Activated naive CD8-positive, alpha-beta T cell treated with anti-CD3 and anti-CD28 coated beads for 36 hours (primary cell): ENCODE results near the gene TBL1XR1. TPM values are rescaled to one million over a fixed set of nuclear protein-coding genes. Genes with fewer than 3 reads are reported as not detected.

Source experiments
- DNase-seq: peaks from one replicate; pipeline ENCODE4 v3.0.0; 2021
- H3K27ac Mint-ChIP-seq: one replicate; pipeline ENCODE4 v1.8.0; 2022; ENCODE audit warnings: mild to moderate bottlenecking, moderate library complexity, mixed read lengths
- H3K27me3 Mint-ChIP-seq: one replicate; pipeline ENCODE4 v1.8.0; 2022; ENCODE audit warnings: mild to moderate bottlenecking, mixed read lengths
- H3K36me3 Mint-ChIP-seq: one replicate; pipeline ENCODE4 v1.8.0; 2021; ENCODE audit warnings: mild to moderate bottlenecking, mixed read lengths
- H3K4me1 Mint-ChIP-seq: one replicate; pipeline ENCODE4 v1.8.0; 2021; ENCODE audit warnings: mixed read lengths
- H3K4me3 Mint-ChIP-seq: one replicate; pipeline ENCODE4 v1.8.0; 2022; ENCODE audit warnings: mild to moderate bottlenecking, moderate library complexity, mixed read lengths
- H3K9me3 Mint-ChIP-seq: one replicate; pipeline ENCODE4 v1.8.0; 2022; ENCODE audit warnings: mixed read lengths
- total RNA-seq, 2 experiments: library from RNA; stranded (reverse); gene quantifications; one replicate each; pipeline ENCODE4 v1.2.3, GENCODE V29; 2021

The TBL1XR1 gene
- total RNA-seq, 2 experiments from 2014 or later, result 204 to 227 TPM

GRCh38 chr3:177131927-177132636 is 65.2 kb downstream of the TBL1XR1 start:
- H3K27ac Mint-ChIP-seq, result no peak overlapping the region
- H3K4me3 Mint-ChIP-seq, result no peak overlapping the region
- H3K9me3 Mint-ChIP-seq, result peaks cover 2% of the 10 kb centered on the region
- no peak for DNase-seq
- H3K4me1 Mint-ChIP-seq, result peaks cover 68% of the 10 kb centered on the region
- H3K36me3 Mint-ChIP-seq, result peaks cover 66% of the 10 kb centered on the region
- H3K27me3 Mint-ChIP-seq, result no peaks in the 10 kb centered on the region

GRCh38 chr3:177127008-177127407 is 70.3 kb downstream of the TBL1XR1 start:
- Mint-ChIP-seq H3K27ac (no peak overlapping the region), H3K4me1 (peaks cover 73% of the 10 kb centered on the region), H3K36me3 (peaks cover 63% of the 10 kb centered on the region)

GRCh38 chr3:177126015-177126773 is 71.1 kb downstream of the TBL1XR1 start:
- H3K9me3 Mint-ChIP-seq, result peaks cover 27% of the 10 kb centered on the region
- H3K27ac Mint-ChIP-seq, result no peak overlapping the region
- H3K4me1 Mint-ChIP-seq, result peaks cover 70% of the 10 kb centered on the region
- H3K36me3 Mint-ChIP-seq, result peaks cover 63% of the 10 kb centered on the region
- no peaks in the 10 kb centered on the region for H3K27me3 Mint-ChIP-seq
- DNase-seq, result no peak
- H3K4me3 Mint-ChIP-seq, result no peak overlapping the region

More at GRCh38 chr3:177127008-177127407, 70.3 kb downstream of the TBL1XR1 start:
- Mint-ChIP-seq H3K9me3 (peaks cover 22% of the 10 kb centered on the region), H3K4me3 (no peak overlapping the region), H3K27me3 (no peaks in the 10 kb centered on the region)
- DNase-seq, result no peak

- DNase-seq, result no peak
- H3K4me1 Mint-ChIP-seq, result peaks cover 74% of the 10 kb centered on the region
- H3K27me3 Mint-ChIP-seq, result no peaks in the 10 kb centered on the region
- H3K27ac Mint-ChIP-seq, result peak overlapping the region; percentile 49
- H3K9me3 Mint-ChIP-seq, result peaks cover 31% of the 10 kb centered on the region
- no peak overlapping the region for H3K4me3 Mint-ChIP-seq
- H3K36me3 Mint-ChIP-seq, result peaks cover 65% of the 10 kb centered on the region
Observed at GRCh38 chr3:177124882-177125281, 72.4 kb downstream of the TBL1XR1 start.

- H3K27me3 Mint-ChIP-seq, result no peaks in the 10 kb centered on the region
- no peak overlapping the region for H3K4me3 Mint-ChIP-seq
- H3K9me3 Mint-ChIP-seq, result peaks cover 31% of the 10 kb centered on the region
- no peak for DNase-seq
- H3K4me1 Mint-ChIP-seq, result peaks cover 76% of the 10 kb centered on the region
- peaks cover 69% of the 10 kb centered on the region for H3K36me3 Mint-ChIP-seq
- H3K27ac Mint-ChIP-seq, result peak overlapping the region; percentile 77
Observed at GRCh38 chr3:177123822-177124221, 73.5 kb downstream of the TBL1XR1 start.

GRCh38 chr3:177122183-177122856 is 75.0 kb downstream of the TBL1XR1 start:
- Mint-ChIP-seq H3K4me3 (no peak overlapping the region), H3K4me1 (peaks cover 75% of the 10 kb centered on the region), H3K9me3 (peaks cover 31% of the 10 kb centered on the region), H3K36me3 (peaks cover 62% of the 10 kb centered on the region), H3K27ac (peak overlapping the region; percentile 1), H3K27me3 (no peaks in the 10 kb centered on the region)
- DNase-seq, result no peak

GRCh38 chr3:177119829-177120228 is 77.5 kb downstream of the TBL1XR1 start:
- no peak overlapping the region for H3K4me3 Mint-ChIP-seq
- H3K27me3 Mint-ChIP-seq, result no peaks in the 10 kb centered on the region
- peaks cover 70% of the 10 kb centered on the region for H3K36me3 Mint-ChIP-seq
- H3K9me3 Mint-ChIP-seq, result peaks cover 36% of the 10 kb centered on the region
- no peak overlapping the region for H3K27ac Mint-ChIP-seq
- no peak for DNase-seq
- peaks cover 75% of the 10 kb centered on the region for H3K4me1 Mint-ChIP-seq

- no peak overlapping the region for H3K27ac Mint-ChIP-seq
- no peak for DNase-seq
- H3K27me3 Mint-ChIP-seq, result no peaks in the 10 kb centered on the region
- peaks cover 53% of the 10 kb centered on the region for H3K36me3 Mint-ChIP-seq
- H3K4me3 Mint-ChIP-seq, result no peak overlapping the region
- H3K4me1 Mint-ChIP-seq, result peaks cover 64% of the 10 kb centered on the region
- H3K9me3 Mint-ChIP-seq, result peaks cover 14% of the 10 kb centered on the region
Observed at GRCh38 chr3:177114253-177114652, 83.0 kb downstream of the TBL1XR1 start.

GRCh38 chr3:177111541-177111949 is 85.7 kb downstream of the TBL1XR1 start:
- Mint-ChIP-seq H3K36me3 (peaks cover 42% of the 10 kb centered on the region), H3K27ac (peak overlapping the region; percentile 42), H3K9me3 (peaks cover 14% of the 10 kb centered on the region), H3K4me3 (no peak overlapping the region), H3K4me1 (peaks cover 60% of the 10 kb centered on the region), H3K27me3 (no peaks in the 10 kb centered on the region)
- DNase-seq, result no peak

- H3K4me1 Mint-ChIP-seq, result peaks cover 60% of the 10 kb centered on the region
Observed at GRCh38 chr3:177110895-177111294, 86.4 kb downstream of the TBL1XR1 start.

GRCh38 chr3:177110386-177110785 is 86.9 kb downstream of the TBL1XR1 start:
- peaks cover 7% of the 10 kb centered on the region for H3K9me3 Mint-ChIP-seq
- no peak for DNase-seq
- no peaks in the 10 kb centered on the region for H3K27me3 Mint-ChIP-seq
- peaks cover 60% of the 10 kb centered on the region for H3K4me1 Mint-ChIP-seq
- peaks cover 32% of the 10 kb centered on the region for H3K36me3 Mint-ChIP-seq
- no peak overlapping the region for H3K4me3 Mint-ChIP-seq
- H3K27ac Mint-ChIP-seq, result peak overlapping the region; percentile 68

More at GRCh38 chr3:177110895-177111294, 86.4 kb downstream of the TBL1XR1 start:
- no peak for DNase-seq
- peaks cover 10% of the 10 kb centered on the region for H3K9me3 Mint-ChIP-seq
- peak overlapping the region; percentile 68 for H3K27ac Mint-ChIP-seq
- no peak overlapping the region for H3K4me3 Mint-ChIP-seq
- H3K27me3 Mint-ChIP-seq, result no peaks in the 10 kb centered on the region
- peaks cover 37% of the 10 kb centered on the region for H3K36me3 Mint-ChIP-seq

GRCh38 chr3:177109688-177110330 is 87.5 kb downstream of the TBL1XR1 start:
- Mint-ChIP-seq H3K27ac (peak overlapping the region; percentile 68), H3K4me1 (peaks cover 63% of the 10 kb centered on the region), H3K9me3 (peaks cover 6% of the 10 kb centered on the region), H3K36me3 (peaks cover 33% of the 10 kb centered on the region), H3K4me3 (no peak overlapping the region), H3K27me3 (no peaks in the 10 kb centered on the region)
- no peak for DNase-seq

- H3K4me3 Mint-ChIP-seq, result no peak overlapping the region
- H3K4me1 Mint-ChIP-seq, result peaks cover 70% of the 10 kb centered on the region
- H3K9me3 Mint-ChIP-seq, result peaks cover 5% of the 10 kb centered on the region
- peaks cover 30% of the 10 kb centered on the region for H3K36me3 Mint-ChIP-seq
- DNase-seq, result no peak
- no peaks in the 10 kb centered on the region for H3K27me3 Mint-ChIP-seq
- no peak overlapping the region for H3K27ac Mint-ChIP-seq
Observed at GRCh38 chr3:177108648-177109047, 88.6 kb downstream of the TBL1XR1 start.

- H3K36me3 Mint-ChIP-seq, result peaks cover 24% of the 10 kb centered on the region
- no peak overlapping the region for H3K27ac Mint-ChIP-seq
- no peak for DNase-seq
- no peaks in the 10 kb centered on the region for H3K27me3 Mint-ChIP-seq
- H3K4me1 Mint-ChIP-seq, result peaks cover 64% of the 10 kb centered on the region
- peaks cover 1% of the 10 kb centered on the region for H3K9me3 Mint-ChIP-seq
- H3K4me3 Mint-ChIP-seq, result no peak overlapping the region
Observed at GRCh38 chr3:177107461-177108239, 89.6 kb downstream of the TBL1XR1 start.
